Measurements from ENCODE around the gene KIF2C. TPM values are rescaled to one million over a fixed set of nuclear protein-coding genes. Genes with fewer than 3 reads are reported as not detected.

The KIF2C gene
- total RNA-seq, 1 experiment from 2014 or later: 92.6 TPM

GRCh38 chr1:44803062-44803311, 63.4 kb downstream of the KIF2C start:
- RAD21 ChIA-PET (ENCODE audit: low non-redundant PET in 1 of 2, low total read pairs in 2 of 2, uncharacterized antibody in 2 of 2, unreplicated experiment in 2 of 2): no interaction called here
- H3K36me3 ChIP-seq (ENCODE audit: control insufficient read depth in 1 of 2, insufficient read depth in 2 of 2, low read length in 2 of 2): peaks cover 3 to 46% of the 10 kb centered on the region in 2 experiments; a peak in 3 of 4 replicates
- no TSS peak for BruUV-seq (replicated peaks)
- DNase-seq (ENCODE audit: low read depth, low spot score) (no peak), ATAC-seq (no peak)
- H3K4me2 ChIP-seq (ENCODE audit: low read length): peak overlapping the region; percentile 93
- TF ChIP-seq REST (IDR thresholded peaks at IDR 0.05; ENCODE audit: low read depth): no peak
- no peak for TF ChIP-seq ZNF274 (IDR thresholded peaks at IDR 0.05; ENCODE audit: low read depth, low read length)
- no peak for TF ChIP-seq EGR1 (IDR thresholded peaks at IDR 0.05; ENCODE audit: low read depth)
- TF ChIP-seq MAX (IDR thresholded peaks at IDR 0.05): no peak
- no peak for TF ChIP-seq ELF1 (IDR thresholded peaks at IDR 0.05; ENCODE audit: borderline replicate concordance, low read depth)
- no peak for TF ChIP-seq CBX3 (IDR thresholded peaks at IDR 0.05; ENCODE audit: low read depth)
- no peak for TF ChIP-seq EZH2 (IDR thresholded peaks at IDR 0.05)
- no peak for TF ChIP-seq ATF3 (IDR thresholded peaks at IDR 0.05)
- no peak for TF ChIP-seq POLR2A (IDR thresholded peaks at IDR 0.05; ENCODE audit: borderline replicate concordance, extremely low read depth, insufficient read depth, insufficient read length)
- peak overlapping the region; percentile 25; the same call in 1 of the 2 replicates for H3K27ac ChIP-seq (ENCODE audit: low read depth, low read length)
- no peak overlapping the region for H3K4me3 ChIP-seq (replicated peaks in 1 of 2; ENCODE audit: low read depth in 1 of 2, low read length in 2 of 2)
- intact Hi-C loops (cut with micrococcal nuclease): no loop called here
- peaks cover 51% of the 10 kb centered on the region for H3K79me2 ChIP-seq (ENCODE audit: insufficient read depth, low read length)
- no peak overlapping the region for H2AFZ ChIP-seq (ENCODE audit: low read depth, low read length, poor library complexity, severe bottlenecking)
- no peaks in the 10 kb centered on the region for H4K20me1 ChIP-seq (ENCODE audit: insufficient read depth)
- no peaks in the 10 kb centered on the region for H3K9me3 ChIP-seq (ENCODE audit: control insufficient read depth in 1 of 2, insufficient read depth in 1 of 2, low read depth in 1 of 2, low read length in 2 of 2)
- H3K4me1 ChIP-seq (ENCODE audit: control insufficient read depth in 1 of 2, insufficient read depth in 2 of 2, low read length in 2 of 2): peaks cover 37 to 90% of the 10 kb centered on the region in 2 experiments
- no peaks in the 10 kb centered on the region for H3K9me2 ChIP-seq (ENCODE audit: insufficient read depth)
- CTCF ChIA-PET: no interaction called here
- H3K27me3 ChIP-seq (ENCODE audit: insufficient read depth, low read length): no peaks in the 10 kb centered on the region
- peak overlapping the region; percentile 98; the same call in 1 of the 2 replicates for H3K9ac ChIP-seq (ENCODE audit: low read length)
- POLR2A ChIA-PET: no interaction called here
